HG02870 (cell line): ENCODE data around the gene ZNF460.

Experiments used
- ATAC-seq: cut with Tn5 transposase; IDR thresholded peaks from one replicate; pipeline ENCODE4 v1.9.1; 2021; ENCODE audit warnings: mild to moderate bottlenecking, moderate library complexity; ENCODE audit not compliant: unreplicated experiment

ZNF460 gene

DNA sequence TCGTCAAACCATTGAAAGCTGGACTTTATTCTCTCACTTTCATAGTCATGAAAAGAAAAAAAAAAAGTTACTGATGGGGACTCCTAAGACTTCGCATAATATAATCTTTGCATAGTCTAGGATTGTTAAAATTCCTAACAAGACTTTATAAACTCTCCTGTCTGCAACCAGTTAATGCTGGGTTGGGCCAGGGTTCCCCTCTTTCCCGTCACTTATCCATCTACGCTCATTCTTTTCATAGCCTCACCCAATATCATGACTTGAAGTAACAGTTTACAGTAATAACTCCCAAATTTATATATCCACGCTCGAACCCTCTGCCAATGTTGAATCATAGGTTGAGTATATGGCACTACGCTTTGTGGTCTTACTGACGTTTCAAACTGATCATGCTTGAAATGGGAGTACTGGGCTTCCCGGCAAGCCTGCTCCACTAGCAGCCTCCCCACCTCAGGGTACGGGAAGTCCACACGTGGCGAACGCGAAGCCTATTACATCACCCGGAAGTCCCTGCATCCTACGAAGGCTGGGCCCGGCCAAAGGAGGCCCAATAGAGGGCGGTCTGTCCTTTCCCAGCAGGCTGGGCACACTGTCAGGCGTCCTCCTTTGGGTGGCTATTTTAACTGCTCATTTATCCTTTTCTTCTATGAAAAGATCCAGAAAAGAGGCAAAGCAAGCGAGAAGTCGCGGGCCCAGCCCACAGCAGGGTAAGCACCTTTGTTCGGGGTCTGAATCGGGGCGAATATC is 694 bp upstream of the ZNF460 start:
- peak; percentile 63 for ATAC-seq

DNA sequence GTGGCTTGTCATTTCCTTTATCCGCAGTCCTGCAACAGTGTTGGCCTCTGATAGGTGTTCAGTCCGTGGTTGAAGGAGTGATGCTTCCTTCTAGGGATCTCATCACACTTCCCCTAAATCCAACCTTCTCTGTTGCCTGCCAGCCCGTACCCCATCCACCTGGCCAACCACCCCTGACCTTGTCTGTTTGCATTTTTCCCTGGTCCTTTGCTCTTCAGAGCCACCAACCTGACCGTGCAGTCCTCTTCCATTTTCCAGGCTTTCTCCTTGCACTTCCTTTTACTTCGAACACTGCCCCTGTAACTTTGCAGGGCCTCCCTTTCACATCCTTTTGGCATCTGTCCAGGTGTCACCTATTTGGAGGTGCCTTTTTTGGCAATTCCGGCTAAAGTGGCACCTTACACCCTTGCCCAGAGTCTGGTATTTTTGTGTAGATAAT is 696 bp downstream of the ZNF460 start:
- ATAC-seq = no peak

- no peak for ATAC-seq
These were observed 1.8 kb downstream of the ZNF460 start for GRCh38 chr19:57282011-57282643.

DNA sequence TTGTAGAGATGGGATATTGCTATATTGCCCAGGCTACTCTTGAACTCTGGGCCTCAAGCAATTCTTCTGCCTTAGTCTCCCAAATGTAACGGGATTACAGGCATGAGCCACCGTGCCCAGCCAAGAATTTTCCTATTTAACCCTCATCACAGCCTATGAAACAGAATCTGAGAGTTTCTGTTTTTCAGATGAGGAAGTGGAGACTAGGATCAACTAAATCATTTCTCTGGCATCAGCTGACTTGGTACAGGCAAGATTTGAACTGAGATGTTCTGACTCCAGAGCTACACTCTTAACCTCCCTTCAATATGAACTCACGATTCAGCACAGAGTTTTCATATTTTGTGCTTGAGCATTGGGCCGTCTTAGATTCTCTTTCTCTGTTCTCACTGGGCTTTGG is 8.1 kb downstream of the ZNF460 start:
- no peak for ATAC-seq

DNA sequence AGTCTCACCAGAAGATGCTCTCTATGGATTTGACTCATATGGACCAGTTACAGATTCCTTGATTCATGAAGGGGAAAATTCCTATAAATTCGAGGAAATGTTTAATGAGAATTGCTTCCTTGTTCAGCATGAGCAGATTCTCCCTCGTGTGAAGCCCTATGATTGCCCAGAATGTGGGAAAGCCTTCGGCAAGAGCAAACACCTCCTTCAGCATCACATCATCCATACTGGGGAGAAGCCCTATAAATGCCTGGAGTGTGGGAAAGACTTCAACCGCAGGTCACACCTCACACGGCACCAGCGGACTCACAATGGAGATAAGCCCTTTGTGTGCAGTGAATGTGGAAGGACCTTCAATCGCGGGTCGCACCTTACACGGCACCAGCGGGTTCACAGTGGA is 10.7 kb downstream of the ZNF460 start:
- ATAC-seq = no peak

DNA sequence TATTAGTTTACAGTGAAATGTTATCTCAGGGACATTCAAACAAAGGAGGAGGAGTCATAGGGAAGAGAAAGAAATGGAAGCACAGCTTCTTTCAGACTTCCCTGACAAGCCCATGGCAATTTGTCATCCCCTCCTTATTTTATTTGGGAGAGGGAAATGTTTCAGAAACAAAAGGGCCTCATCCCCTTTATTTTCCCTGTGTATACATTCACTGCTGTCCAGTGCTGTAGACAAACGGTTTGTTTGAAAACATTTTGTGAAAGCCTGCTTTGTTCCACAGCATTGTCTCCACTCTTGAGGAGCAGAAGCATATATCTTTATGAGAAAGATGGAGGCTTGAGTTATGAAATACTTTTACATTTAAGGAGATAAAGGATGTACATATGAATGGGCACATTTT is 12.3 kb downstream of the ZNF460 start:
- no peak for ATAC-seq

GRCh38 chr19:57293719-57294118 is 13.4 kb downstream of the ZNF460 start:
- ATAC-seq = no peak

GRCh38 chr19:57302020-57302465 is 21.8 kb downstream of the ZNF460 start:
- no peak for ATAC-seq

DNA sequence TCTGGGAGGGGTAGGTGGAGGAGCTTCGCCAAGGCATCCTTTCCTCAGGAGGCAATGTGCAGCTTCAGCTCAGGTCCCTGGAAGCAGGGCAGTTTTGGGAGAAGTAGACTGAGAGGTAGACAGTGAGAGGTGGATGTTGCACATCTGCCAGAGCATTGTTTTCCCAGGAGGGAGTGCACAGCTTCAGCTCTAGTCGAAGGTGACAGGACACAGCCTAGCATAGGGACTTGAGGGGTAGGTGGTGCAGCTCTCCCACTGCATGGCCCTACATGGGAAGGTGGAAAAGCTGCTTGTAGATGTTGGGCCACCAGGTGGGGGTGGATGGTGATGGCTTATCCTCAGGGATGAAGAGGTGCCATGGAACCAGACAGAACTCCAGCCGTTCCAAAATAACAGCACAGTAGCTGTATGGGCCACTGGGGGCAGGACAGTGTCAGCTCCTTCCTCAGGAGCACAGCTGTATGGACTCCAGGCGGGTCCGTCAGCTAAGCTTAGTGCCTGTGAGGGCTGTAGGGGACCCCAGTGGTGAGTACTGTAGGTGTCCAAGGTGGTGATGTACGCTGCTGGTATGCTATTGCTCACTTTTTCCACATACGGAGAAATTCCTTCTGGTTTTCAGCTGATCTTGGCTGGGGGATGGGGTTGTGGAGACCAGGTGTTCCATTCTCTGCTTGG is 22.6 kb downstream of the ZNF460 start:
- no peak for ATAC-seq

- no peak for ATAC-seq
These were observed 24.8 kb downstream of the ZNF460 start for GRCh38 chr19:57305056-57305455.

- ATAC-seq = no peak
These were observed 28.2 kb downstream of the ZNF460 start for GRCh38 chr19:57308514-57308913.

GRCh38 chr19:57310792-57311191 is 30.5 kb downstream of the ZNF460 start:
- no peak for ATAC-seq

DNA sequence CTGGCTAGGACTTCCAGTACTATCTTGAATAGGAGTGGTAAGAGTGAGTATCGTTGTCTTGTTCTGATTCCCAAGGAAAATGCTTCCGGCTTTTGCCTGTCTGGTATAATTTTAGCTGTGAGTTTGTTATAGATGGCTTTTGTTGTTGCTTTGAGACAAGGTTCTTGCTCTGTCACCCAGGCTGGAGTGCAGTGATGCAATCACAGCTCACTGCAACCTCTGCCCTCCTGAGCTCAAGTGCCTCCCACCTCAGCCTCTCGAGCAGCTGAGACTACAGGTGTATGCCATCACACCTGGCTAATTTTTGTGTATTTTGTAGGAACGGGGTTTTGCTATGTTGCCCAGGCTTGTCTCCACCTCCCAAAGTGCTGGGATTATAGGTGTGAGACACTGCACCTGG is 33.9 kb downstream of the ZNF460 start:
- ATAC-seq = no peak

- ATAC-seq = no peak
These were observed 37.2 kb downstream of the ZNF460 start for GRCh38 chr19:57317503-57317902.

GRCh38 chr19:57319869-57320179 is 39.5 kb downstream of the ZNF460 start:
- ATAC-seq = no peak

GRCh38 chr19:57320180-57321084 is 40.1 kb downstream of the ZNF460 start, which contains the start of gene ZNF543:
ZNF543 (plus strand) TSS chr19:57320472; CDS start chr19:57320854, 382 bp downstream.
- ATAC-seq = peak; percentile 91

DNA sequence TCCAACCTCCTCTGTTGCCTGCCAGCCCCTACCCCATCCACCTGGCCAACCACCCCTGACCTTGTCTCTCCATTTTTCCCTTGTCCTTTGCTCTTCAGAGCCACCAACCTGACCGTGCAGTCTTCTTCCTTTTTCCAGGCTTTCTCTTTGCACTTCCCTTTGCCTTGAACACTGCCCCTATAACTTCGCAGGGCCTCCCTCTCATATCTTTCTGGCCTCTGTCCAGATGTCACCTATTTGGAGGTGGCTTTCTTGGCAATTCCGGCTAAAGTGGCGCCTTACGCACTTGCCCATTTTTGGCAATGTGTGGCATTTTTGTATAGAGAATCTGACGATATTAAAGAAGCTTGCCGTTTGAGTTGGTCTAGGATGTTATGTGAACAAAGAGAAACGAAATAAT is 40.8 kb downstream of the ZNF460 start:
- no peak for ATAC-seq

GRCh38 chr19:57321751-57322150 is 41.5 kb downstream of the ZNF460 start:
- no peak for ATAC-seq

GRCh38 chr19:57324992-57325391 is 44.7 kb downstream of the ZNF460 start:
- ATAC-seq = no peak

- no peak for ATAC-seq
These were observed 47.7 kb downstream of the ZNF460 start for GRCh38 chr19:57327993-57328392.

DNA sequence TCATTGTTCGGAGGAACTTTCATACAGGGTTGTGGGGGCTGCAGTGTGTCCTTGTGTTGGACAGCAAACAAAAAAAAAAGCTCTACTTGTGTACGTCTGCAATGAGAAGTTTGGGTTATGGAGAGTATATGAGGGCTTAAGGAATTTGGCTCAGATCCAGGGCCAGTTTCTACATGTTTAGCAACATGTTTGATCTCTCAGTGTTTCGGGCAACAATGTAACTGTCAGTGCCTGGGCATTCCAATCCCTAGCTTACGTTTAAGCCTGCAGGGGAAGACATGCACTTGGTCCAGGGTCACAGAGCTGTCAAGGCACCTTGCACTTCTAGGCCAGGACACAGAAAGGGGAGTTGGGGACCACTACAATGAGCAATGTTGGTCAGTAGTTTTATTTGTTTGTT is 53.9 kb downstream of the ZNF460 start:
- ATAC-seq = no peak
